Naive B cell (primary cell): ENCODE measurements around the gene GRIN2A. TPM values are rescaled to one million over a fixed set of nuclear protein-coding genes. Genes with fewer than 3 reads are reported as not detected.

Experiments
- ATAC-seq, 2 donors: fragments of 150-1000 bp; cut with Tn5 transposase; 2 replicates each; pipeline ENCODE4 v1.10.0; 2021; ENCODE audit warnings: low read depth in 2 of 2, mild to moderate bottlenecking in 2 of 2, moderate library complexity in 2 of 2
- DNase-seq: peaks from one replicate; pipeline ENCODE4 v3.0.0; 2022
- H3K27ac Mint-ChIP-seq, 6 donors: one replicate each; pipeline ENCODE4 v1.8.0; 2020 to 2022; ENCODE audit warnings: mild to moderate bottlenecking in 6 of 6, mixed read lengths in 6 of 6, moderate library complexity in 5 of 6, inconsistent platforms in 2 of 6
- H3K27me3 Mint-ChIP-seq, 3 donors: one replicate each; pipeline ENCODE4 v1.8.0; 2021 to 2022; ENCODE audit warnings: mixed read lengths in 3 of 3, mild to moderate bottlenecking in 1 of 3
- H3K36me3 Mint-ChIP-seq, 2 donors: one replicate each; pipeline ENCODE4 v1.8.0; 2020 to 2022; ENCODE audit warnings: mixed read lengths in 2 of 2, inconsistent platforms in 1 of 2, mild to moderate bottlenecking in 1 of 2
- H3K4me1 Mint-ChIP-seq, 3 donors: one replicate each; pipeline ENCODE4 v1.8.0; 2020 to 2022; ENCODE audit warnings: mixed read lengths in 3 of 3, inconsistent platforms in 1 of 3, mild to moderate bottlenecking in 1 of 3, moderate library complexity in 1 of 3
- H3K4me3 Mint-ChIP-seq, 8 donors: one replicate each; pipeline ENCODE4 v1.8.0; 2020 to 2022; ENCODE audit warnings: mild to moderate bottlenecking in 8 of 8, mixed read lengths in 8 of 8, moderate library complexity in 8 of 8, inconsistent platforms in 2 of 8
- H3K9me3 Mint-ChIP-seq, 7 donors: one replicate each; pipeline ENCODE4 v1.8.0; 2020 to 2022; ENCODE audit warnings: mixed read lengths in 7 of 7, mild to moderate bottlenecking in 5 of 7, inconsistent platforms in 2 of 7, moderate library complexity in 1 of 7
- polyA plus RNA-seq, 6 donors: library from polyadenylated mRNA; unstranded; fragments of 300-500 nt; fragmentation: Illumina TruSeq; gene quantifications; one replicate each; pipeline ENCODE4 v1.2.3, GENCODE V29; 2021; ENCODE audit warnings: low read depth in 6 of 6

The GRIN2A gene
- polyA plus RNA-seq, 6 donors from 2014 or later, result 0.04 to 0.53 (median 0.17) TPM; not detected in 3

DNA sequence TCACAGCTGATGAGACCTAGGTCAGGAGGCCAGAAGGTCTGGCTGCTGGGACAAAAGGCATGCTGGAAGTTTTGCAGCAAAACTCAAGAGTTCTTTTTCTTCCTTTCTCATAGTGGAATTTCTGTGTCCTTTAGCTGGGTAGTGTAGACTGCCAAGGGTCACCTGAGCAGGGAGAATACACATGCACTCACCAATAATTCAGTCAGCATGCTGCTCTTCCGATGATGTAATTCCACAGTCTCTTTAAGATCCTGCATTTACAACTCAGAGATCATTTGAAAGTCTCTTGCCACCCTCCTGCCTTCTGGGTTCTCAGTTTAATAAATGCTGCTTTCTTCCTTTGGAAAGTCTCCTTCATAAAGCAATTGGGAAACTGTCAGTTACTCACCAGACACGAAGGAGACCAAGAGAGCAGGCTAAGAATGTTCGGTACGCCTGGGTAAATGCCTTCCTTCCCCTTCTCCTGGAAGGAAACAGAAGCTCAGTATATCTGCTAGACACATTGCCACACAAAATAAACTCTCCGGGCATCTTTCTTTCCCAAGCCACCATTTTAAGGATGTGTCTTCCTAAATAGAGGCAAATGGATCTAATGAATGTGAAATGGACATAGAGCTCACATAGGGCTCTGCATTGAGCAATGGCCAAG lies 473.1 kb downstream of the GRIN2A start:
- no peaks in the 10 kb centered on the region for H3K4me1 Mint-ChIP-seq
- no peak overlapping the region for H3K27ac Mint-ChIP-seq
- H3K9me3 Mint-ChIP-seq, result peaks cover 0 to 17% (median 5%) of the 10 kb centered on the region in 7 donors
- no peaks in the 10 kb centered on the region for H3K36me3 Mint-ChIP-seq
- no peak overlapping the region for H3K4me3 Mint-ChIP-seq
- DNase-seq, result no peak
- no peak for ATAC-seq
- H3K27me3 Mint-ChIP-seq, result peaks cover 2 to 39% (median 30%) of the 10 kb centered on the region in 3 donors

- Mint-ChIP-seq H3K4me3 (no peak overlapping the region), H3K9me3 (peaks cover 0 to 14% (median 2%) of the 10 kb centered on the region in 7 donors), H3K4me1 (no peaks in the 10 kb centered on the region), H3K27ac (no peak overlapping the region), H3K36me3 (no peaks in the 10 kb centered on the region), H3K27me3 (peaks cover 0 to 33% (median 21%) of the 10 kb centered on the region in 3 donors)
- no peak for ATAC-seq
- no peak for DNase-seq
These were observed 475.9 kb downstream of the GRIN2A start for GRCh38 chr16:9706217-9706836.

- DNase-seq (no peak), ATAC-seq (no peak)
- Mint-ChIP-seq H3K9me3 (peaks cover 0 to 13% (median 0%) of the 10 kb centered on the region in 7 donors), H3K27ac (no peak overlapping the region), H3K4me3 (no peak overlapping the region), H3K4me1 (no peaks in the 10 kb centered on the region), H3K36me3 (no peaks in the 10 kb centered on the region), H3K27me3 (peaks cover 0 to 23% (median 16%) of the 10 kb centered on the region in 3 donors)
These were observed 478.5 kb downstream of the GRIN2A start for GRCh38 chr16:9703731-9704130.

Other genes with a start within 250 kb of the GRIN2A start
- gene ATF7IP2, start 203.6 kb upstream of the GRIN2A start, polyA plus RNA-seq, result 100 to 1,000 TPM in 4 of 6 donors, 10 to 100 TPM in 2; 67.9 to 172 (median 110) TPM